Measurements from ENCODE around the gene ZFX. TPM values are rescaled to one million over a fixed set of nuclear protein-coding genes. Genes with fewer than 3 reads are reported as not detected.
"Not testable (repeated sequence)": the region's sequence is repeated elsewhere in the genome, so short reads cannot be mapped to it uniquely, and the experiment has no call there.

Gene ZFX
- 10 to 100 TPM; 47.2 to 78.6 TPM for total RNA-seq

DNA sequence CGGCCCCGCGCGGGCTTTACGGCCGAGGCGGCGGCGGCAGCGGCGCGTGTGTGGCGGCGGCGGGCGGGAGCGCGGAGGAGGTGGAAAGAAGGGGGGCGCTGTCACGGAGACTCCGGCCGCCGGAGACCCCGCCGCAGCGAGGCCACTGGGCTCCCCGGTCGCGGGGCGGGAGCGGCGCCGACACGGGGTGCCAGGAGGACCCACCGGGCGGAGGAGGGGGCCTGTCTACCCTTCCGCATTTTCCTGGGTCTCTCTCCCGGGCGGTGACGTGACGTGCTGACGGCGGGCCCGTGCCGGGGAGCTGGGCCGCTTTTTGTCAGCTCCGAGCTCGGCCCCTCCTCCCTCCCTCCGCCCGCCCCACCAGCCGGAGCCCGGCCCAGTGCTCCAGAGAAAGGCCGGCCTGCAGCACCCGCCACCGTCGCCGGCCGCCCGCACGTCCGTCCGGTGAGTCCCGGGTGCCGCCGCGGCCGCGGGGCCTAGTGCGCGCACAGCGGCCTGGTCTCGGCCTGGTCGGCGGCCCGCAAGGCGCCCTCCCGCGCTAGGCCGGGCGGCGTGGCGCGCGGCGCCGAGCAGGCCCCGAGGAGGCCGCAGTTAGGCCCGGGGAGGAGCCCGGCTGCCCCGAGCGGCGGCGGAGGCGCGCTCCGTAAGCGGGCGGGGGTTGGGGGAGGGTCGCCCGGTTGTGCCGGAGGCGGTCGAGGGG is at the start of gene ZFX:
TSS of gene ZFX (plus strand) at position 379 of the 700 bp plus-strand sequence. CDS start 23,014 bp downstream, outside the sequence.
- H3K27ac Mint-ChIP-seq, result peak within 1 kb of the TSS; percentile 99
- no peaks in the 10 kb centered on the region for H3K27me3 Mint-ChIP-seq (ENCODE audit: low read depth)
- H3K4me1 Mint-ChIP-seq (ENCODE audit: low read depth), result peaks cover 75% of the 10 kb centered on the region
- H3K9me3 Mint-ChIP-seq, result no peaks in the 10 kb centered on the region
- peak within 1 kb of the TSS; percentile 84 to 96 for H3K4me3 Mint-ChIP-seq
- DNase-seq (peak; percentile 52 to 66), ATAC-seq (replicated peaks in 1 of 2) (peak; percentile 57 to 66)
- H3K36me3 Mint-ChIP-seq (ENCODE audit: insufficient read depth in 2 of 2), result peaks cover 11 to 21% of the 10 kb centered on the region in 2 donors

DNA sequence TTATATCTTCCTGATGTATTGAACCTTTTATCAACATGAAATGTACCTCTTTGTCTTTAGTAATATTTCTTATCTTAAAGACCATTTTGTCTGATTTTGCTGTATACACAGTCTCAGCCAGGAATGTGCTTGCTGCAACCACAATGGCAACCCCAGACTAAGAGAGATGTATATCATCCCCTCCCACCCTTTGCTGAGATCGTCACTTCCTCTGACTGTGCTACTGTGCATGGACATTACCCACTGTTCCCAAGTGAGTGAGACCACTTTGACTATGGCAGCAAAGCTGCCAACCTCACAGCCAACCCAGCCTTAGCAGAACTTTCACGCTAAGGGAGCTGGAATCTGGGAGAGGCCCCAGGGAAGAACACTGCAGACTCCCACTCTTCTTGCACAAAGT is 48.8 kb upstream of the ZFX start:
- peak overlapping the region; percentile 79 for H3K27ac Mint-ChIP-seq

DNA sequence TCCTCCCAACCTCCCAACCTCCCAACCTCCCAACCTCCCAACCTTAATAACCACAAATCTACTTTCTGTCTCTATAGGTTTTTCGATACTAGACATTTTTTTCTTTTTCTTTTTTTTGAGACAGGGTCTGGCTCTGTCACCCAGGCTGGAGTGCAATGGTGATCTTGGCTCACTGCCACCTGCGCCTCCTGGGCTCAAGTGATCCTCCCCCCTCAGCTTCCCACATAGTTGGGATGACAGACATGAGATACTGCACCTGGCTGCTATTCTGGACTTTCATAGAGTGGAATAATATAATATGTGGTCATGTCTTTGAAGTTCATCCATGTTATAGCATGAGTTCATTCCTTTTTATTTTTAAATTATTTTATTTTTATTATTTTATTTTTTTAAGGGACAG is 39.5 kb upstream of the ZFX start:
- Mint-ChIP-seq H3K9me3 (no peaks in the 10 kb centered on the region), H3K27ac (no peak overlapping the region), H3K27me3 (ENCODE audit: low read depth) (no peaks in the 10 kb centered on the region)

More for the DNA sequence above, 48.8 kb upstream of the ZFX start:
- no peaks in the 10 kb centered on the region for H3K27me3 Mint-ChIP-seq (ENCODE audit: low read depth)
- peak overlapping the region in 1 of 2 donors; percentile 42 for H3K4me3 Mint-ChIP-seq
- H3K4me1 Mint-ChIP-seq (ENCODE audit: low read depth), result peaks cover 15% of the 10 kb centered on the region
- ATAC-seq (replicated peaks in 1 of 2) (peak; percentile 55 to 65), DNase-seq (no peak)
- H3K9me3 Mint-ChIP-seq, result no peaks in the 10 kb centered on the region
- H3K36me3 Mint-ChIP-seq (ENCODE audit: insufficient read depth in 2 of 2), result no peaks in the 10 kb centered on the region

GRCh38 chrX:24113181-24113580 is 36.3 kb upstream of the ZFX start:
- no peak overlapping the region for H3K4me3 Mint-ChIP-seq
- no peaks in the 10 kb centered on the region for H3K36me3 Mint-ChIP-seq (ENCODE audit: insufficient read depth in 2 of 2)
- no peaks in the 10 kb centered on the region for H3K9me3 Mint-ChIP-seq
- no peaks in the 10 kb centered on the region for H3K4me1 Mint-ChIP-seq (ENCODE audit: low read depth)
- H3K27ac Mint-ChIP-seq, result no peak overlapping the region
- H3K27me3 Mint-ChIP-seq (ENCODE audit: low read depth), result no peaks in the 10 kb centered on the region
- ATAC-seq (replicated peaks in 1 of 2) (no peak), DNase-seq (no peak)

More for the DNA sequence above, 39.5 kb upstream of the ZFX start:
- H3K4me1 Mint-ChIP-seq (ENCODE audit: low read depth), result no peaks in the 10 kb centered on the region
- no peak overlapping the region for H3K4me3 Mint-ChIP-seq
- no peak for DNase-seq
- H3K36me3 Mint-ChIP-seq (ENCODE audit: insufficient read depth in 2 of 2), result no peaks in the 10 kb centered on the region
- ATAC-seq (replicated peaks in 1 of 2), result no peak

GRCh38 chrX:24117258-24117657 is 32.3 kb upstream of the ZFX start:
- Mint-ChIP-seq H3K4me3 (no peak overlapping the region), H3K27me3 (ENCODE audit: low read depth) (no peaks in the 10 kb centered on the region), H3K27ac (no peak overlapping the region), H3K36me3 (ENCODE audit: insufficient read depth in 2 of 2) (no peaks in the 10 kb centered on the region), H3K4me1 (ENCODE audit: low read depth) (no peaks in the 10 kb centered on the region), H3K9me3 (no peaks in the 10 kb centered on the region)
- ATAC-seq (replicated peaks in 1 of 2), result no peak
- no peak for DNase-seq

DNA sequence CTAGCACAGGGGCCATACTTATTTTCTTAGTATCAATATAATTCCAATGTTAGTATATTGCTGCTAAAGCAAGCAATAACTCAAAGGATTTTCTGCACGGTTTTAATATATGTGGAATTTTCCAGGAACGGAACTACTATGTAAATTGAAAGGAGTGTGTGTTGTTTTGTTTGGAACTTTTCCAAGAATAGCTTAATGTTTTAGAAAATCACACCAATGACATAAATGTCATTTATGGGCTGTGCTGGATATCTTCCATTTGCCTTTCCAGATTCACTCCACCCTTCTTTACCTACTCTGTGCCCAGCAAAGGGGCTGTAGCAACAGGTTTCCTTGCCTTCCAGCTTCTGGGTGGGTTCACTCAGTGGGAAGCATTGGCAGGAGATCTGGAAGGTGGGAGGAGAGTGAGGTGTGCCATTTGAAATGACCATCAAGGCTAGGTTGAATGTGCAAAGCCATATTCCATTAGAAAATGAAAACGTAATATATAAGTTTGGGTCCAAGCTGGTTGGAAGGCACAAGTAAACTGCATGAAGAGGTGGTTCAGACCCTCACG is 25.2 kb upstream of the ZFX start:
- Mint-ChIP-seq H3K27ac (no peak overlapping the region), H3K36me3 (ENCODE audit: insufficient read depth in 2 of 2) (no peaks in the 10 kb centered on the region), H3K9me3 (no peaks in the 10 kb centered on the region), H3K27me3 (ENCODE audit: low read depth) (no peaks in the 10 kb centered on the region), H3K4me1 (ENCODE audit: low read depth) (no peaks in the 10 kb centered on the region), H3K4me3 (no peak overlapping the region)
- ATAC-seq (replicated peaks in 1 of 2) (no peak), DNase-seq (no peak)

- H3K4me3 Mint-ChIP-seq, result no peak overlapping the region
- no peak for ATAC-seq (replicated peaks in 1 of 2)
- no peak for DNase-seq
Measured at GRCh38 chrX:24125028-24125612, 24.4 kb upstream of the ZFX start.

DNA sequence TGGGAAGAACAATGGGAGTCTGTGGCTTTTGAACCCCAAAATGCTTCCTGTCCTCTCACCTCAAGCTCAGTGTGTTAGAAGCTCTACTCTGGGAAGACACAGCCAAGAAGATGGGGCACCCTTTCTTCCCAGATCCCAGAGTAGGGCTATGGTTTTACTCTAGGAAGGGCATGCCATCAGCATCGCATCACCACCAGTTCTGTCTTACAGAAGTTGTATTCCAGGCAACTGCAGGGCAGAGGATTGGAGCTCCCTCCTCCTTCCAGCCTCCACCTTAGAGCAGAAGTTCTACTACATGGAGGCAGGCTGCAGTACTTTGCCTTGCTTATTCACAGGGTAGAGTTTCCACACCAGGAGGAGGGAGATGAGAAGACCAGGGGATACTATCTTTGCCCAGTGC is 18.1 kb upstream of the ZFX start:
- no peak for ATAC-seq (replicated peaks in 1 of 2)
- no peaks in the 10 kb centered on the region for H3K9me3 Mint-ChIP-seq

More at GRCh38 chrX:24125028-24125612, 24.4 kb upstream of the ZFX start:
- no peaks in the 10 kb centered on the region for H3K27me3 Mint-ChIP-seq (ENCODE audit: low read depth)
- no peaks in the 10 kb centered on the region for H3K9me3 Mint-ChIP-seq
- no peaks in the 10 kb centered on the region for H3K36me3 Mint-ChIP-seq (ENCODE audit: insufficient read depth in 2 of 2)
- no peaks in the 10 kb centered on the region for H3K4me1 Mint-ChIP-seq (ENCODE audit: low read depth)
- H3K27ac Mint-ChIP-seq, result no peak overlapping the region

DNA sequence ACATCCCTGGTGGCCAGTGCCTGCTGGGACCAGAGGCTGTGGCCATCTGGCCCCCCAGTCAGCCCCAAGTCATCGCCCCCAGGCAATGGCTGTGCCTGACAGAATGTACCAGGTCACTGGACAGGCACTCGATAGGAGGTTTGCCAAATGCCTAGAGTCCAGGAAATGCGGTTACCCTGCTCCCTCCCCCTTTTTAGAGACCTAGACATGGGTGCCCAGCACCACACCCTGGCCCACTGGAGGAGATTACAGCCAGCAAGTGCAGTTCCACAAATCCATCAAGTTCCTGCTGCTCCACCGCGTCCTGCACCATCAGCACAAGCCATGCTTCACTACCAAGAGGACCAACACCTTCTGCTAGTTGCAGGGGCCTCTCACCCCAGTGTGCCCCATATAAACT is 16.2 kb upstream of the ZFX start:
- H3K4me1 Mint-ChIP-seq (ENCODE audit: low read depth), result no peaks in the 10 kb centered on the region
- ATAC-seq (replicated peaks in 1 of 2), result no peak
- no peaks in the 10 kb centered on the region for H3K36me3 Mint-ChIP-seq (ENCODE audit: insufficient read depth in 2 of 2)
- DNase-seq, result no peak
- H3K27me3 Mint-ChIP-seq (ENCODE audit: low read depth), result peaks cover 6% of the 10 kb centered on the region
- no peak overlapping the region for H3K27ac Mint-ChIP-seq
- no peak overlapping the region for H3K4me3 Mint-ChIP-seq
- H3K9me3 Mint-ChIP-seq, result no peaks in the 10 kb centered on the region

More for the DNA sequence above, 18.1 kb upstream of the ZFX start:
- no peaks in the 10 kb centered on the region for H3K4me1 Mint-ChIP-seq (ENCODE audit: low read depth)
- DNase-seq, result no peak
- H3K4me3 Mint-ChIP-seq, result no peak overlapping the region
- no peak overlapping the region for H3K27ac Mint-ChIP-seq
- H3K27me3 Mint-ChIP-seq (ENCODE audit: low read depth), result peaks cover 6% of the 10 kb centered on the region
- H3K36me3 Mint-ChIP-seq (ENCODE audit: insufficient read depth in 2 of 2), result no peaks in the 10 kb centered on the region

- not testable (repeated sequence) for ATAC-seq (replicated peaks in 1 of 2); H3K36me3 Mint-ChIP-seq (ENCODE audit: insufficient read depth in 2 of 2); H3K4me3 Mint-ChIP-seq; H3K27me3 Mint-ChIP-seq (ENCODE audit: low read depth); H3K27ac Mint-ChIP-seq; H3K9me3 Mint-ChIP-seq; H3K4me1 Mint-ChIP-seq (ENCODE audit: low read depth); DNase-seq
Measured at GRCh38 chrX:24135768-24136167, 13.8 kb upstream of the ZFX start.

GRCh38 chrX:24137192-24137591 is 12.3 kb upstream of the ZFX start:
- Mint-ChIP-seq H3K9me3 (no peaks in the 10 kb centered on the region), H3K36me3 (ENCODE audit: insufficient read depth in 2 of 2) (no peaks in the 10 kb centered on the region), H3K27me3 (ENCODE audit: low read depth) (peaks cover 2% of the 10 kb centered on the region), H3K4me1 (ENCODE audit: low read depth) (no peaks in the 10 kb centered on the region), H3K27ac (no peak overlapping the region), H3K4me3 (no peak overlapping the region)
- DNase-seq (no peak), ATAC-seq (replicated peaks in 1 of 2) (no peak)

DNA sequence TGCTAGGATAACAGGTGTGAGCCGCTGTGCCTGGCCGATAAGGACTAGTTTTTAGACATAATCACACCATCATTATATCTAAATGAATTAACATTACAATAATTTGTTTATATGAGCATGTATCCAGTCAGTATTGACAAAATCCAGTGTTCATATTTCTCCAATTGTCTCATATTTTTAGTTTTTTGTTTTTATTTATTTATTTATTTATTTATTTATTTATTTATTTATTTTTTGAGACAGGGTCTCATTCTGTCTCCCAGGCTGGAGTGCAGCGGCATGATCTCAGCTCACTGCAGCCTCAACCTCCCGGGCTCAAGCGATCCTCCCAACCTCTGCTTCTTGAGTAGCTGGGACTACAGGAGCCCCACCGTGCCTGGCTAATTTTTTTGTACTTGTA is 5.5 kb upstream of the ZFX start:
- H3K4me3 Mint-ChIP-seq; H3K27ac Mint-ChIP-seq; H3K36me3 Mint-ChIP-seq (ENCODE audit: insufficient read depth in 2 of 2); H3K27me3 Mint-ChIP-seq (ENCODE audit: low read depth); H3K9me3 Mint-ChIP-seq; ATAC-seq (replicated peaks in 1 of 2); DNase-seq: not testable (repeated sequence)
- peaks cover 36% of the 10 kb centered on the region for H3K4me1 Mint-ChIP-seq (ENCODE audit: low read depth)

GRCh38 chrX:24144528-24144927 is 5.0 kb upstream of the ZFX start:
- no peak overlapping the region for H3K4me3 Mint-ChIP-seq
- H3K9me3 Mint-ChIP-seq, result no peaks in the 10 kb centered on the region
- ATAC-seq (replicated peaks in 1 of 2) (no peak), DNase-seq (no peak)
- no peaks in the 10 kb centered on the region for H3K36me3 Mint-ChIP-seq (ENCODE audit: insufficient read depth in 2 of 2)
- peaks cover 36% of the 10 kb centered on the region for H3K4me1 Mint-ChIP-seq (ENCODE audit: low read depth)
- no peak overlapping the region for H3K27ac Mint-ChIP-seq
- H3K27me3 Mint-ChIP-seq (ENCODE audit: low read depth), result no peaks in the 10 kb centered on the region

All from activated T-cell treated with anti-CD3 and anti-CD28 coated beads, Interleukin-2, amount 50 U/mL, for 72 hours (primary cell).